HG02678 (cell line): ENCODE data around the gene ARHGAP15.

Source experiments
- ATAC-seq: cut with Tn5 transposase; IDR thresholded peaks from one replicate; pipeline ENCODE4 v1.9.1; 2021; ENCODE audit warnings: mild to moderate bottlenecking, moderate library complexity; ENCODE audit not compliant: unreplicated experiment

Gene ARHGAP15

DNA sequence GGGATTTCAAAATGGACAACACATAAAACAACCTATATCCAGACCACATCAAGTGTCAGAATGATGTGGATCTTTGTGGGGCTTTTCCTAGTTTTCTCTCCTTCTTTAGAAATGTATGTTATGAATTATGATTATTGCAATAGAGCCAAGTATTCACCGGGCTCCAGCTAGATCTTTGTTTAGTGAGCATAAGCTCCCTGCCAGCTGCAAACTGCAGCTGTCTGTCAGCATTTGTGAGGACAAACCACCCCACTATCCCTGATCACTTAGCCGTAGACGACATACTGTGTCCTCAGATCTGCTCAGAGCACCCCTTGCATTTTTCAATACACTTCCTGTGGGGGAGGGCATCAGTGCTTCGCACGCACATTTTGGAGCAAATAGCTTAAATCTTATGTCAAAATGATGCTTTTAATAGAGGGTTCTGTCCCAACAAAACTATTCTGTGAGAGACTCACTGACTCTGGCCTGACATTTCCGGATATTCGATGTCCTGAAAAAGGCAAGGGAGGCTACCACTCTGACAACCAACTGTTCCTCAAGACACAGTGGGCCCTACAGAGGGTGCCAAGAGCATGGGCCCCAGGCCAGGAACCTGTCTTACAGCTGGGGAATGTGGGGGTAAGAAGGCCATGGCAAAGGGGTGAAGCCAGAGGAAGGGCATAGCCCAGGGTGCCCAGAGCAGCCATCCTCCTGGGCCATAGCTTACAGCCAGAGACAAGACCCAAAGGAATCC lies 346.0 kb downstream of the ARHGAP15 start:
- ATAC-seq, result no peak

GRCh38 chr2:143476336-143477087 lies 347.3 kb downstream of the ARHGAP15 start:
- no peak for ATAC-seq

DNA sequence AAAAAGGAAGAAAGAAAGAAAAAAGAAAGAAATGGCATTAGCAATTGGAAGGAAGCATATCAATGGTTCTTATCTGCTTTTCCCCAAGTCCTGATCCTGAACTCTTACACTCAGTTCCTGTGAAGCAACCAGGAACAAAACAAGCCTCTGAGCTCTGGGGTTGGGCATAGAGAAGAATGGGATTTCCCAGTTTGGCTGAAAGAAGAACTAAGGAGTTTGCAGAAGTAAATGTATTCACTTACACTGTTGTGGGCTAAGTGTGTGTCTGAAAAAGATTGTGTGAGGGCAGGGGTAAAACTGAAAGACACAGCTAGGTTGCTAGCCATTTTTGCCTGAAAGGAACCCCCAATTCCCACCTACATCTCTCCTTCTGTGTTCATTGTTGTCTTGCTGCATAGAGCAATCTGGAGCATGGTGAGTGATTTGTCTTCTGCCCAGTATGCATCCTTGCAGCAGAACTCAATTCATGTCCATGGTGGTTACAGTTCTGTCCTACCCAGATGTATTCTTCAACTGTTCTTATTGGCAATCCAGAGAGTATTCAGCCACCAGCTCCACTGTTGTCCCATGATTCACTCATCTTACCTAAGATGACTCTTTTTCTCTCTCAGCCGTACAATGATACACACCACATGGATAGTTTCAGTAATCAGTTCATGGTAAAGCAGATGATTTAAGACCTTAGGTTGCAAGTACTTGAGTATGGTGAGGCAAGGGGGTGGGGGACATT lies 348.7 kb downstream of the ARHGAP15 start:
- ATAC-seq, result peak; percentile 72

DNA sequence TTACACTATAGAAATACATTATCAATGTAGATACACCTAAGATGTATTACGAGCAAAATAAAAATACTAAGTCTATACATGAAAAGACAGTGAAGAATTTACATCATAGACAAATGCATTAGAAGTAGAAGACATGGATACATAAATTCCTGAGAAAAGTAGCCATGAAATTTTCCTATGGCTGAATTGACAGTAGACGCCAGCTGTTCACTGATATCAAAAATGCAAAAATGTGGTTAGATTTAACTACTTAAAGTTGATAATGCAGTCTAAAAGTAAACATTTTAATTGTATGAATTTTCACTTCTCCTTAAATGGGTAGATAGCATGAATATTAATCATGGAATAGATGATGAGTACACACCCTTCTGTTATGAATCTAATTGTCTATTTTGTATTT lies 350.9 kb downstream of the ARHGAP15 start:
- ATAC-seq, result no peak

GRCh38 chr2:143480601-143481236 lies 351.5 kb downstream of the ARHGAP15 start:
- ATAC-seq, result no peak

GRCh38 chr2:143481237-143481623 lies 352.0 kb downstream of the ARHGAP15 start:
- no peak for ATAC-seq

- ATAC-seq, result no peak
These were observed 352.5 kb downstream of the ARHGAP15 start for GRCh38 chr2:143481733-143482132.

- ATAC-seq, result no peak
These were observed 353.1 kb downstream of the ARHGAP15 start for GRCh38 chr2:143482316-143482715.

- ATAC-seq, result no peak
These were observed 353.6 kb downstream of the ARHGAP15 start for GRCh38 chr2:143482771-143483170.

DNA sequence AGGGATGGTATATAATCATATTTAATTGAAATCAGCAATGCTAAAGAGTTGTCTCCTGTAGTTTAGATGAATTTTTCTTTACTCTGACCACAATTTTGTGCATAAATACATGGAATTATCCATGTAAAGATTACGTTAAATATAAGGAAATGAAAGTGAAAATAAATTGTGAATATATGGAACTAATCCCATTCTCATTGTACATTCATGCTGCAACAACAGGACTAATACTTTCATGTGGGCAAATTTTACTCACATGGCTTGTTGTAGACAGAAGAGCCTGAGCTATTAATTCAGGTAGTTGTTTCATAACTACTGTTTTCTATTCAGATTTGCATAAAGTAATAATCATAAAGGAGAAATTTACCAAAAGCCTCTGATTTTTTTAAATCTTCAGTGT lies 357.8 kb downstream of the ARHGAP15 start:
- no peak for ATAC-seq

DNA sequence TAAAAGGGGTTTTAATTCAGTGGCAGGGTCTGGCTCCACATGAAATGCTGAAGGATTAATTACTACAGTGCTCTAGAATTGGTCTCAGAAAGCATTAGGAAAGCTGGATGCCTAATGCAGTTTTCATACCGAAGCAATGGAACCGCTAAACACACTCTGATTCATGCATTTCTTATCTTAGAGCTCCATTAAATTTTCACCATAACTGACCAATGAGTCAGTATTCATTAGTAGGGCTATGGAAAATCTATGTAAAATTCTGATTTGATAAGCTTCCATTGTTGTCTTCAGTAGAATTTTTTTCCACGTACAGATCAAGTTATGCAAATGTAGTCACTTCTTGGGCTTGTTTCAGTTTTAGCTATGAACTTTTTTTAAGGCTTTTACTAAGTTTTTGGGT lies 359.9 kb downstream of the ARHGAP15 start:
- no peak for ATAC-seq

- ATAC-seq, result no peak
These were observed 361.9 kb downstream of the ARHGAP15 start for GRCh38 chr2:143491131-143491530.

- ATAC-seq, result no peak
These were observed 364.1 kb downstream of the ARHGAP15 start for GRCh38 chr2:143493339-143493738.

DNA sequence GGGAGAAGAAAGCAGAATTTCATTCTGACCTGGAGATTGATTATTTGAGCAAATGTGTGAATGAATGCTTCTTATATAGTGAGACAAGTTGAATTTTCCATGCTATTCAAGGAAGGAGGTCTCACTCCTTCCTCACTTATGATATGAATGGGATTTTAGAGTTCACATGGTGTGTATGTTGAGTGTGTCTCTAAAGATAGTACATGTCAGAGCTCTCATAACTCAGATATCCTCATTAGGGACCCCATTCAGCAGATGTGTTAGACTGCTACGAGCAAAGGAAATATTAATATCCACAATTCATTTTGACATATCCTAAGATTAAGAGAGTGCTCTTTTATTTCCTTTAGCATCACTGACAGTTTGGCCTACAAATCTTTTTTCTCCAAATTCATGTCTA lies 368.5 kb downstream of the ARHGAP15 start:
- ATAC-seq, result no peak

GRCh38 chr2:143498496-143498895 lies 369.3 kb downstream of the ARHGAP15 start:
- no peak for ATAC-seq

GRCh38 chr2:143499061-143499460 lies 369.8 kb downstream of the ARHGAP15 start:
- no peak for ATAC-seq

- ATAC-seq, result no peak
These were observed 372.0 kb downstream of the ARHGAP15 start for GRCh38 chr2:143501106-143501676.

DNA sequence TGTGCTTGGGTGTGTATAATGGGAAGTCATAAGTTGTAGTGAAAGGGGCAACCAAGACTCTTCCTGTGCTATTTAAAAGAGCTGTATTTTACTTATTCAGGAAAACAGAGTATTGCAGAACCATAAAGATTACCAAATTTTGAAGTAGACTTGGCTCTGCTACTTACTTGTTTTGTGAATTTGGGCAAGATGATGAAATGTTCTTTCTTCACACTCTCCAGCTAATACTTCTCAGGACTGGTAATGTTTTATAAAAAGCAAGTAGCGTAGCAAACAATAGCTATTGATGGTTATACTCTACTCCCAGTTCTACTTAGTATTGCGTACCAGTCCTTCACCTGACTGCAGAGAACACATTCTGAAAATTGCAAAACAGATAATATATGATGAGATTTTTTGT lies 374.1 kb downstream of the ARHGAP15 start:
- no peak for ATAC-seq

DNA sequence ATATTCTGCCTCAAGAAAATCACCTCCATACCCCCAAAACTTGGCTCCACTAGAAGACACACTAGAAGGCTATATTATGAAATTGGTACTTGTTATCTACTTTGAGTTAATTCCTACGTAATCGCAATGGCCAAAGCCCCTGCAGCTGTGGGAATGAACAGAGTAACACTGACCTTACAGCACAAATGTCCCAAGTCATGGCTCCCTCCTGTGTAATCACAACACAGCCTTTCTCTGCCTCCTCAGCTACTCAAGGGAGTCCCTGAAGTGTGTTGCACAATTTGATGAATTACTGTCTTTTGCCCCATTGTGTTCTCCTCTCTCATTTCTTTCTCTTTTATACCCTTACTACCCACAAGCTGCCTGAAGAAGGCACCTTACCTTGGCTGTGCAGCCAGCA lies 375.2 kb downstream of the ARHGAP15 start:
- no peak for ATAC-seq

DNA sequence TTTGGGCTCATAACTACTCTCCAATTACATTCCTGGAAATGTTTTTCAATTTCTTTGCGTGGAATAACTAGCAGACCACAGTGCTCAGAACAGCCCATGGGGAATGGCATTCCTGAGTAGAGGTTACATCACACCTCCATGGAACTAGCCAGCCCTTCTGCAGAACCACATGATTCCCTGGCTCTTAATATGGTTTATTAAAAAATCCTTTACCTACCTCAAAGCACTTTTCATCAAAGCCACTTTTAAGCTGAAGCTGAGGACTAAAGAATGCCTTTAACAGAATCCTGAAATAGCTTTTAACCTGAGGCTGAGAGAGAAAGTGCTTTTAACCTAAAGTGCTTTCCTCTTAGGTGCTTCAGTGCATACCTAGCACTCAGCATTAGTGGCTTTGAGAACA lies 376.3 kb downstream of the ARHGAP15 start:
- ATAC-seq, result no peak

GRCh38 chr2:143513081-143513480 lies 383.9 kb downstream of the ARHGAP15 start:
- peak; percentile 83 for ATAC-seq
